ENCODE results near the gene ASB8. TPM values are rescaled to one million over a fixed set of nuclear protein-coding genes. Genes with fewer than 3 reads are reported as not detected.

ASB8 gene
- total and polyA plus RNA-seq, 9 of the 15 experiments (the other 6 are each of a cell fraction or from before 2014, with no cell fraction given) = 13.3 to 29.0 (median 19.6) TPM

DNA sequence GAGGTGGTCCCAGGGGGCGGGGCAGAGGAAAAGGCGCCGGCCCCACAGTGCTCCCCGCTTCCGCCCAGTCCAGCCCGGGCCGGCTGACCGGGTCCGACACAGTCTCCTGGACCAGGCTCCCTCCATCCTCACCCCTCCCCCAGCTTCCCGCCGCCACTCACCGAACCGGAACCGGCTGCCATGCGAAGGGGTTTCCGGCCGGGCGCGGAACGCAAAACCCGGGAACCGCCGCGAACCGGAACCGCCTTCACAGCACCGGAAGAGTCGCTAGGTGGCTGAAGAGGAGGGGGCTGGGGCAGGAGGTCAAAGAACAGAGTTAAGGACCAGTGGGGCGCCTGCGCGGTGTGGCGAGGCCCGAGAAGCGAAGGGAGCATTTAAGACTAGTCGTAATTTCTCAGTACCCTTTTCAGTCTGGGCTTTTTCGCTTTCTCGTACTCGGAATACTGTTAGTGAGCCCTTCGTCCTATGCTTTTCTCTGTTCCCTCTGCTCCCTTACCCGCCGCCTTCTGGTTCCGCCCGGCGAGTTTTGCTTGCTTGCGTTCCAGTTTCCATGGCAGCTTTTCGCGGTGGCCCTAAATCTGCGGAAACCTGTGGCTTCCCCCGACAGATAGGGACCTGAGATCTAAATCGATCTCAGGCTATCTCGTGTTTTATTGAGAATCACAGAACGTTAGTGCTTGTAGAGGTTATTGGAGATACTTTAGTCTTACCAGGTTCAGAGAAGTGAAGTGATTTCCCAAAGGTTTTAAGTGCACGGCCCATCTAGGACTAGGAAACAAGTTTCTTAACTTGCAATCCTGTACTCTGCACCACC is 51.2 kb downstream of the ASB8 start, which contains the start of gene SENP1 (continued):
- TF ChIP-seq, protein P1, sequence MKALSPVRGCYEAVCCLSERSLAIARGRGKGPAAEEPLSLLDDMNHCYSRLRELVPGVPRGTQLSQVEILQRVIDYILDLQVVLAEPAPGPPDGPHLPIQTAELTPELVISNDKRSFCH (CRISPR knock-in tag; IDR thresholded peaks at IDR 0.05) = no peak
- TF ChIP-seq, protein P1 (tag; IDR thresholded peaks at IDR 0.05) = 0 out of 2 replicates have a peak, but pooled peaks have one; percentile 44
- TF ChIP-seq TARDBP (IDR thresholded peaks at IDR 0.05) (peak; percentile 51; the same call in 1 of the 2 replicates), ZNF75A (CRISPR knock-in tag; IDR thresholded peaks at IDR 0.05) (no peak), MAFF (IDR thresholded peaks at IDR 0.05; ENCODE audit: low read length) (no peak), ZNF253 (CRISPR knock-in tag; conservative IDR thresholded peaks at IDR 0.05) (no peak), HMGN3 (IDR thresholded peaks at IDR 0.05; ENCODE audit: borderline replicate concordance, extremely low read depth, insufficient read length, low read depth, low read length) (peak; percentile 62)
- TF ChIP-seq, protein P2, sequence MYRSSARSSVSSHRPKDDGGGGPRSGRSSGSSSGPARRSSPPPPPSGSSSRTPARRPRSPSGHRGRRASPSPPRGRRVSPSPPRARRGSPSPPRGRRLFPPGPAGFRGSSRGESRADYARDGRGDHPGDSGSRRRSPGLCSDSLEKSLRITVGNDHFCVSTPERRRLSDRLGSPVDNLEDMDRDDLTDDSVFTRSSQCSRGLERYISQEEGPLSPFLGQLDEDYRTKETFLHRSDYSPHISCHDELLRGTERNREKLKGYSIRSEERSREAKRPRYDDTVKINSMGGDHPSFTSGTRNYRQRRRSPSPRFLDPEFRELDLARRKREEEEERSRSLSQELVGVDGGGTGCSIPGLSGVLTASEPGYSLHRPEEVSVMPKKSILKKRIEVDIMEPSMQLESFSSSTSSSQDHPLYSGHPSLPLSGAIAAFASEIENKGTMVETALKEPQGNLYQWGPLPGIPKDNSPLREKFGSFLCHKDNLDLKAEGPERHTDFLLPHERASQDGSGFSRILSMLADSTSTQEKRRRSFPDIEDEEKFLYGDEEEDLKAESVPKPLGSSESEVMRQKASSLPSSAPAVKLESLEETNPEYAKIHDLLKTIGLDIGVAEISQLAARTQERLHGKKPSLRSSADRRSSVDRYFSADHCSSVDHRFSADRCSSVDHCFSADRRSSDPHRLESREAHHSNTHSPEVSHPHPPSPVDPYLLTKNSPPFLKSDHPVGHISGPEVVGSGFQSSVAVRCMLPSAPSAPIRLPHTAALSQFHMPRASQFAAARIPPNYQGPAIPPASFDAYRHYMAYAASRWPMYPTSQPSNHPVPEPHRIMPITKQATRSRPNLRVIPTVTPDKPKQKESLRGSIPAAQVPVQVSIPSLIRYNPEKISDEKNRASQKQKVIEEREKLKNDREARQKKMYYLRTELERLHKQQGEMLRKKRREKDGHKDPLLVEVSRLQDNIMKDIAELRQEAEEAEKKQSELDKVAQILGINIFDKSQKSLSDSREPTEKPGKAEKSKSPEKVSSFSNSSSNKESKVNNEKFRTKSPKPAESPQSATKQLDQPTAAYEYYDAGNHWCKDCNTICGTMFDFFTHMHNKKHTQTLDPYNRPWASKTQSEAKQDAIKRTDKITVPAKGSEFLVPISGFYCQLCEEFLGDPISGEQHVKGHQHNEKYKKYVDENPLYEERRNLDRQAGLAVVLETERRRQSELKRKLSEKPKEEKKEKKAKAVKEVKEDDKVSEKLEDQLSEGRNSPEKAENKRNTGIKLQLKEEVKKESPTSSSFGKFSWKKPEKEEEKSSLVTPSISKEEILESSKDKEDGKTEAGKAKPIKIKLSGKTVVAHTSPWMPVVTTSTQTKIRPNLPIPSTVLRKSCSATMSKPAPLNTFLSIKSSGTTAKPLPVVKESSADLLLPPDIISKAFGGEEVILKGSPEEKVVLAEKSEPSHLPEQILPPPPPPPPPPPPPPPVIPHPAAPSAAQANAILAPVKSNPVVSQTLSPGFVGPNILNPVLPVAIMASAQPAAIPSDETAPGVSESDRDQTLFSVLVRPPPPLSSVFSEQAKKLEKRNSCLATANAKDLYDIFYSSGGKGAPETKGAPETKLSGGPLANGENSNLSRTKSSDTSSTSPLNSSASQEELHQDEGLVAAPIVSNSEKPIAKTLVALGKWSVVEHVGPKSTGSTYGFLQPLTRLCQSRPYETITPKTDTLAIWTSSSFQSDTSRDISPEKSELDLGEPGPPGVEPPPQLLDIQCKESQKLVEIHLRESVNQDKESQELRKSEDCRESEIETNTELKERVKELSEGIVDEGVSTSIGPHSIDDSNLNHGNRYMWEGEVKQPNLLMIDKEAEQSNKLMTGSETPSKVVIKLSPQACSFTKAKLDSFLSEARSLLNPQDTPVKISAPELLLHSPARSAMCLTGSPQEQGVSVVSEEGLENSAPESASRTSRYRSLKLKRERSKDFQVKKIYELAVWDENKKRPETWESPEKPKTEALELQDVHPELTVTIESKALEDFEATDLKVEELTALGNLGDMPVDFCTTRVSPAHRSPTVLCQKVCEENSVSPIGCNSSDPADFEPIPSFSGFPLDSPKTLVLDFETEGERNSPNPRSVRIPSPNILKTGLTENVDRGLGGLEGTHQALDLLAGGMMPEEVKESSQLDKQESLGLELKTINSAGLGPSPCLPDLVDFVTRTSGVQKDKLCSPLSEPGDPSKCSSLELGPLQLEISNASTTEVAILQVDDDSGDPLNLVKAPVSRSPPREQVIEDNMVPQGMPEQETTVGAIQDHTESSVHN (IDR thresholded peaks at IDR 0.05; ENCODE audit: borderline replicate concordance in 1 of 2, low read depth in 1 of 2) = no peak
- TF ChIP-seq, protein P3, sequence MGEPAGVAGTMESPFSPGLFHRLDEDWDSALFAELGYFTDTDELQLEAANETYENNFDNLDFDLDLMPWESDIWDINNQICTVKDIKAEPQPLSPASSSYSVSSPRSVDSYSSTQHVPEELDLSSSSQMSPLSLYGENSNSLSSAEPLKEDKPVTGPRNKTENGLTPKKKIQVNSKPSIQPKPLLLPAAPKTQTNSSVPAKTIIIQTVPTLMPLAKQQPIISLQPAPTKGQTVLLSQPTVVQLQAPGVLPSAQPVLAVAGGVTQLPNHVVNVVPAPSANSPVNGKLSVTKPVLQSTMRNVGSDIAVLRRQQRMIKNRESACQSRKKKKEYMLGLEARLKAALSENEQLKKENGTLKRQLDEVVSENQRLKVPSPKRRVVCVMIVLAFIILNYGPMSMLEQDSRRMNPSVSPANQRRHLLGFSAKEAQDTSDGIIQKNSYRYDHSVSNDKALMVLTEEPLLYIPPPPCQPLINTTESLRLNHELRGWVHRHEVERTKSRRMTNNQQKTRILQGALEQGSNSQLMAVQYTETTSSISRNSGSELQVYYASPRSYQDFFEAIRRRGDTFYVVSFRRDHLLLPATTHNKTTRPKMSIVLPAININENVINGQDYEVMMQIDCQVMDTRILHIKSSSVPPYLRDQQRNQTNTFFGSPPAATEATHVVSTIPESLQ (CRISPR knock-in tag; IDR thresholded peaks at IDR 0.05) = no peak
- TF ChIP-seq, protein P4, sequence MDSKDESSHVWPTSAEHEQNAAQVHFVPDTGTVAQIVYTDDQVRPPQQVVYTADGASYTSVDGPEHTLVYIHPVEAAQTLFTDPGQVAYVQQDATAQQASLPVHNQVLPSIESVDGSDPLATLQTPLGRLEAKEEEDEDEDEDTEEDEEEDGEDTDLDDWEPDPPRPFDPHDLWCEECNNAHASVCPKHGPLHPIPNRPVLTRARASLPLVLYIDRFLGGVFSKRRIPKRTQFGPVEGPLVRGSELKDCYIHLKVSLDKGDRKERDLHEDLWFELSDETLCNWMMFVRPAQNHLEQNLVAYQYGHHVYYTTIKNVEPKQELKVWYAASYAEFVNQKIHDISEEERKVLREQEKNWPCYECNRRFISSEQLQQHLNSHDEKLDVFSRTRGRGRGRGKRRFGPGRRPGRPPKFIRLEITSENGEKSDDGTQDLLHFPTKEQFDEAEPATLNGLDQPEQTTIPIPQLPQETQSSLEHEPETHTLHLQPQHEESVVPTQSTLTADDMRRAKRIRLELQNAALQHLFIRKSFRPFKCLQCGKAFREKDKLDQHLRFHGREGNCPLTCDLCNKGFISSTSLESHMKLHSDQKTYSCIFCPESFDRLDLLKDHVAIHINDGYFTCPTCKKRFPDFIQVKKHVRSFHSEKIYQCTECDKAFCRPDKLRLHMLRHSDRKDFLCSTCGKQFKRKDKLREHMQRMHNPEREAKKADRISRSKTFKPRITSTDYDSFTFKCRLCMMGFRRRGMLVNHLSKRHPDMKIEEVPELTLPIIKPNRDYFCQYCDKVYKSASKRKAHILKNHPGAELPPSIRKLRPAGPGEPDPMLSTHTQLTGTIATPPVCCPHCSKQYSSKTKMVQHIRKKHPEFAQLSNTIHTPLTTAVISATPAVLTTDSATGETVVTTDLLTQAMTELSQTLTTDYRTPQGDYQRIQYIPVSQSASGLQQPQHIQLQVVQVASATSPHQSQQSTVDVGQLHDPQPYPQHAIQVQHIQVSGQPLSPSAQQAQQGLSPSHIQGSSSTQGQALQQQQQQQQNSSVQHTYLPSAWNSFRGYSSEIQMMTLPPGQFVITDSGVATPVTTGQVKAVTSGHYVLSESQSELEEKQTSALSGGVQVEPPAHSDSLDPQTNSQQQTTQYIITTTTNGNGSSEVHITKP (IDR thresholded peaks at IDR 0.05; ENCODE audit: partially characterized antibody) = no peak
